GM12891 (cell line): ENCODE results near the gene PLA2G4F.

Source experiments
- POLR2A ChIP-seq: IDR thresholded peaks from 2 replicates; pipeline ENCODE4 v1.6.1; 2011; ENCODE audit warnings: low read depth, low read length, control low read depth
- SPI1 ChIP-seq: IDR thresholded peaks from 2 replicates; pipeline ENCODE4 v1.6.1; 2011; ENCODE audit warnings: low read depth, low read length, control low read depth
- TAF1 ChIP-seq: IDR thresholded peaks from 2 replicates; pipeline ENCODE4 v1.6.1; 2011; ENCODE audit warnings: low read depth, low read length, control low read depth

GRCh38 chr15:42163947-42164550, 7.6 kb upstream of the PLA2G4F start:
- no peak for TF ChIP-seq POLR2A
- TF ChIP-seq SPI1: no peak
- no peak for TF ChIP-seq TAF1
